ENCODE data around the gene ZYG11B.
A peak's percentile ranks its signal among the peaks of the same experiment; 100 is the strongest.
"Not testable (repeated sequence)": the region's sequence is repeated elsewhere in the genome, so short reads cannot be mapped to it uniquely, and the experiment has no call there.

The ZYG11B gene

DNA sequence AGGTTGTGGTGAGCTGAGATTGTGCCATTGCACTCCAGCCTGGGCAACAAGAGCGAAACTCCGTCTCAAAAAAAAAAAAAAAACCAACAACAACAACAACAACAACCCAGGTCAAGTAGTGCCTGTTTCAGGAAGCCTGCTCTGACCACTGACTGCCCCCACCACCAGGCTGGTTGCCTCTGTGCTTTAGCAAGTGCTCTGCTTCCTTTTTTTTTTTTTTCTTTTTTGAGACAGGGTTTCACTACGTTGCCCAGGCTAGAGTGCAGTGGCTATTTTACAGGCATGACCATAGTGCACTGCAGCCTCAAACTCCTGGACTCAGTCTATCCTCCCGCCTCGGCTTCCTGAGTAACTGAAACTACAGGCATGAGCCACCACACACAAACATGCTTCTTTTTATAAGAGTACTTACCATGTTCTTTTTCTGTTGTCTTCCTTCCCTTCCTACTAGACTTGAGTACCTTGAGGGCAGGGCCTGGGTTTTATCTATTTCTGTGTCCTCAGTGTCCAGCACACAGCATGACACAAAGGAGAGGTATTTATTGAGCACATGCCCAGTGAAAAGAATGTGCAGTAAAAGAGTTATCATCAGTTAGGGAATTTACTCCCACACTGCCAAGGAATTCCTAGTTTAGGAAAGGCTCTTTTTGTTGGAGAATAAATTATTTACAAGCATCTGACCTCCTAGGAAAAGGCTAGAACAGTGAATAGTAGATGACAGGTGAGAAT, 18.2 kb upstream of the ZYG11B start:
- no peak for DNase-seq

DNA sequence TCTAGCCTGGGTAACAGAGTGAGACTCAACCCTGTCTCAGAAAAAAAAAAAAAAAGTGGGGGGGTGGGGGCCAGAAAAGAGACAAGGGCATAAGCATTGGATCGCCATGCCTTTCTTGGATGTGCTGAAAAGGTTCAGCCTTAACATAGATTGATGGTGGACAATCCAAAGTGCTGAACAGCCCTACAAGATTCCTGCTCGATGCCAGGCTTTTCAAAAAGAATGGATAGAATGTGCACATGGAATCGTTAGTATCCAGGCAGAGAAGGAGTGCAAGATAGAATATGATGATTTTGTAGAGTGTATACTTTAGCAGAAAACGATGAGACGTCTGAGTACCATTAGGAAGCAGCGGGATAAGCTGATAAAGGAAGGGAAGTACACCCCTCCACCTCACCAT, 17.2 kb upstream of the ZYG11B start:
- no peak for DNase-seq

DNA sequence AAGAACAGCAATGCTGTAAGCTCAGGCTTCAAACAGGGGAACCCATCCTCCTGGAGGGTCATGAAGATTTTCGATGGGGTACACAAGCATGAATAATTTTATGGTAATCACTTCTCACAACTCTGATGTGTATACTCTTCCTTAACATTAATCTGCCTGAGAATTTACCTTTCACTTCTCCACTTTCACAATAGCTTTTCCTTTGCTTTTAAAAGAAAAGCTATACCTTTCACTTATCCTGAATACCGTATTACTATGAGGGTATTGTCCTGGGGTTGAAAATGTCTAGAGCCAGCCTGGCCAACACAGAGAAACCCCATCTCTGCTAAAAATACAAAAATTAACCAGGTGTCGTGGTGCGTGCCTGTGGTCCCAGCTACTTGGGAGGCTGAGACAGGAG, 12.7 kb upstream of the ZYG11B start:
- DNase-seq, result no peak

DNA sequence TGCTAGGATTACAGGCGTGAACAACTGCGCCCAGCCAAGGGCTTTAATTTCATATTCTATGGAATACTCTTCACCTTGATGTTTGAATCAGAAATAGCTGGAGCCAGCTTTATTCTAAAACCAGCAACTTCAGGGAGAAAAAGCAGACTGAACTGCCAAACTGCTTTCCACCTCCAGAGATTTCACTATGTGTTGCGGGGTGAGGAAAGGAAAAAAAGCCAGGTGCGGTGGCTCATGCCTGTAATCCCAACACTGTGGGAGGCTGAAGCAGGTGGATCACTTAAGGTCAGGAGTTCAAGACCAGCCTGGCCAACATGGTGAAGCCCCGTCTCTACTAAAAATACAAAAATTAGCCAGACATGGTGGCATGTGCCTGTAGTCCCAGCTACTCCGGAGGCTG, 11.0 kb upstream of the ZYG11B start:
- not testable (repeated sequence) for DNase-seq

DNA sequence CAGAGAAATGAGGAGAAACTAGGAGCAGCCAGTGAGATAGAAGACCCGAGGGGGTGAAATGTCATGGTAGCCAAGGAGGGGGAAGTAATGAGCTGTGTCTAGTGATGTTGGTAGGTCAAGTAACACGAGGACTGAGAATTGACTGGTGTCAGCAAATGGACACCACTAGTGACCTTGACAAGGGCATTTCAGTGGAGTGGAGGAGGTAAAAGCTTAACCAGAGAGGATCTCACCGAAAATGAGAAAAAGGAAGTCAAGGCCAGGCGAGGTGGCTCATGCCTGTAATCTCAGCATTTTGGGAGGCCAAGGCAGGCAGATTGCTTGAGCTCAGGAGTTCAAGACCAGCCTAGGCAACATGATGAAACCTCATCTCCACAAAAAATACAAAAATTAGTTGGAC, 3.0 kb upstream of the ZYG11B start:
- no peak for DNase-seq

DNA sequence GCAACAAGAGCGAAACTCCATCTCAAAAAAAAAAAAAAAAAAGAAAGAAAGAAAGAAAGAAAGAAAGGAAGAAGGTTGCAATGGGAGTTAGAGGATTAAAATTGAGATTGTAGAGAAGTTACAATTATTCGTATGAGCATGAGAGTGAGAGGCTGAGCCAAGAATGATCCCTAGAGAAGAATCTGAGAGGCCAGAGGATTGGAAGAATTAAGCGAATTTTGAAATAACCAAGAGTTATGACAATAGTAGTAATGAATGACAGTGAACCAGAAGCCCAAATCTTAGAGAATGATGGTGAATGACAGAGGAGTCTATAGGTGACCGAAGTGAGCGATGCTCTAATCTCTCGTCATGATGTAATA, 369 bp upstream of the ZYG11B start:
- DNase-seq, result no peak

DNA sequence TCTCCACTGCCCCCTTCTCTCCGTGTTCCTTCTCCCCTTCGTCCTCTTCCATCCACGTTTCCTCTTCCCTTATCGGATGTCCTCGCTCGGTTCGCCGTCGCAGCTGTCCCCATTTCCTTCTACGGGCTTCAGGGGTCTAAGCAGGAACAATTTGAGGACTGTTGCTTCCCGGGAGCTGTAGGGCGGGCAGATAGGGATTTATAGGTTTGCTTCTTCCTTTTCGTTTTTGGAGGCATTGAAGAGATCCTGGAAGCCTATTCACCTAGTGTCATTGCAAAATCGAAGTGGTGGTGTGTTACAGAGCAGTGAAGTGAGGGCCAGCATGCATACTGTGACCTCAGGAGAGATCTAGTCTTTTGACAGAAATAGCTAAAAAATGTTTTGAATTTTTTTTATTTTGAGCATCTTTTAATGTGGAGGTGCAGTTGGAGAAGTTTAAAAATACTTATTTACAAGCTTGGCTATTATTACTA, 897 bp downstream of the ZYG11B start:
- peak; percentile 22 for DNase-seq

DNA sequence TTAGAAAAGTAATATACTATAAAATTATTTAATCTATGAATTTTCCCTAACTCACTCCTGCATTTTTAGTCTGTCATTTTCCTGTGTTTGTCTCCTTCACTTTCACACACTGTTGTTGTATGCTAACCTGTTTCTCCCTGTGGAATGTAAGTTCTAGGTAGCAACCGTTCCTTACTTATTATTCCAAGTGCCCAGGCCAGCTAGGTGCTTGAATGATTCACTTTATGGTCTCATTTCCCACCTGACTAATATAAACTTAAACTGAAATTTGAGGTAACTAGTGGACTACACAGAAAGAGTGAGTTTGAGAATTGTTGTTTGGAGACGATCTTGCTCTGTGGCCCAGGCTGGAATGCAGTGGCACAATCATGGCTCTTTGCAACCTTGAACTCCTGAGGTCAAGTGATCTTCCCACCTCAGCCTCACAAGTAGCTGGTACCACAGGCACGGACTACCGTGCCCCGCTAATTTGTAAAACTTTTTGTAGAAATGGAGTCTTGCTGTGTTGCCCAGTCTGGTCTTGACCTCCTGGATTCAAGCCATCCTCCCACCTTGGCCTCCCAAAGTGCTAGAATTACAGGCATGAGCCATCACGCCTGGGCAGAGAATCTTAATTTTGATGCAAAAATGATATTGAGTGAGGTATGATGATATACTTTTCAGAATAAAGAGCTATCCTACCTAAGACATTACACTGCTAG, 1.9 kb downstream of the ZYG11B start:
- no peak for DNase-seq

DNA sequence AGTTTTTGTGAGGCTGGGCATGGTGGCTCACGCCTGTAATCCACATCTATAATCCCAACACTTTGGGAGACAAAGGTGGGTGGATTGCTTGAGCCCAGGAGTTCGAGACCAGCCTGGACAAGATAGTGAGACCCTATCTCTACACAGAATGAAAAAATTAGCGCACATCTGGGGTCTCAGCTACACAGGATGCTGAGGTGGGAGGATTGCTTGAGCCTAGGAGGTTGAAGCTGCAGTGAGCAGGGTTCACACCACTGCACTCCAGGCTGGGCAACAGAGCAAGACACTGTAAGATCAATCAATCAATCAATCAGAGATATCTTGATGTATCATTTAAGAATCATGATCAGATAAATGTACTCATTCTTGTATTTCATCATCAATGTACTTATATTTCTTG, 7.1 kb downstream of the ZYG11B start:
- DNase-seq, result no peak

DNA sequence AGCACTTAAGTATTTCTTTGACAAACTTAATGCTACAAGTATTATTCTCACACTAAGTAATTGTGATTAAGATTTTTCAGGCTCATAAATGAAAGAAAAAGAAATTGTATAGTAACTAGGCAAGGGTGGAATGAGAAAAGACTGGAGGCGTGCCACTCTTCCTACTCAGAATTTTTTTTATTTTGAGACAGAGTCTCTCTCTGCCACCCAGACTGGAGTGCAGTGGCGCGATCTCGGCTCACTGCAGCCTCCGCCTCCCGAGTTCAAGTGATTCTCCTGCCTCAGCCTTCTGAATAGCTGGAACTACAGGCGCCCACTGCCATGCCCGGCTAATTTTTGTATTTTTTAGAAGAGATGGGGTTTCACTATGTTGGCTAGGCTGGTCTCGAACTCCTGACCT, 9.1 kb downstream of the ZYG11B start:
- not testable (repeated sequence) for DNase-seq

DNA sequence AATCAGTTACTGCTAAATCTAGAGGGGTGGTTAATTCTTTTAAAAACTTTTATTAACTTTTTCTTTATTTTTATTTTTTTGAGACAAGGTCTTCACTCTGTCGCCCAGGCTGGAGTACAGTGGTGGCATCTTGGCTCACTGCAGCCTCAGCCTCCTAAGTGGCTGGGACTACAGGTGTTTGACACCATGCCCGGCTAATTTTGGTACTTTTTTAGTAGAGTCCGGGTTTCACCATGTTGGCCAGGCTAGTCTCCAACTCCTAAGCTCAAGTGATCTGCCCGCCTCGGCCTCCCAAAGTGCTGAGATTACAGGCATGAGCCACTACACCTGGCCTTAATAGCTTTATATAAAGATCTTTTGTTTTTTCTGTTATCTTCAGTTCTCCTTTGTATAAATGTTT, 11.9 kb downstream of the ZYG11B start:
- no peak for DNase-seq

DNA sequence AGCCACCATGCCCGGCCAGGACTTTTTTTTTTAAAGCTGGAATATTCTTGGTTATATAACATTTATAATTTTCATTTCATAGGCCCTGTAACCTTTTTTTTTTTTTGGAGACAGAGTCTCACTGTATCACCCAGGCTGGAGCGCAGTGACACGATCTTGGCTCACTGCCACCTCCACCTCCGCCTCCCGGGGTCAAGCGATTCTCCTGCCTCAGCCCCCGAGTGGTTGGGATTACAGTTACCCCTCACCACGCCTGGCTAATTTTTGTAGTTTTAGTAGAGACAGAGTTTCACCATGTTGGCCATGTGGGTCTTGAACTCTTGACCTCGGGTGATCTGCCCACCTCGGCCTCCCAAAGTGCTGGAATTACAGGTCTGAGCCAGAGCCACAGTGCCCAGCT, 12.6 kb downstream of the ZYG11B start:
- DNase-seq, result no peak

DNA sequence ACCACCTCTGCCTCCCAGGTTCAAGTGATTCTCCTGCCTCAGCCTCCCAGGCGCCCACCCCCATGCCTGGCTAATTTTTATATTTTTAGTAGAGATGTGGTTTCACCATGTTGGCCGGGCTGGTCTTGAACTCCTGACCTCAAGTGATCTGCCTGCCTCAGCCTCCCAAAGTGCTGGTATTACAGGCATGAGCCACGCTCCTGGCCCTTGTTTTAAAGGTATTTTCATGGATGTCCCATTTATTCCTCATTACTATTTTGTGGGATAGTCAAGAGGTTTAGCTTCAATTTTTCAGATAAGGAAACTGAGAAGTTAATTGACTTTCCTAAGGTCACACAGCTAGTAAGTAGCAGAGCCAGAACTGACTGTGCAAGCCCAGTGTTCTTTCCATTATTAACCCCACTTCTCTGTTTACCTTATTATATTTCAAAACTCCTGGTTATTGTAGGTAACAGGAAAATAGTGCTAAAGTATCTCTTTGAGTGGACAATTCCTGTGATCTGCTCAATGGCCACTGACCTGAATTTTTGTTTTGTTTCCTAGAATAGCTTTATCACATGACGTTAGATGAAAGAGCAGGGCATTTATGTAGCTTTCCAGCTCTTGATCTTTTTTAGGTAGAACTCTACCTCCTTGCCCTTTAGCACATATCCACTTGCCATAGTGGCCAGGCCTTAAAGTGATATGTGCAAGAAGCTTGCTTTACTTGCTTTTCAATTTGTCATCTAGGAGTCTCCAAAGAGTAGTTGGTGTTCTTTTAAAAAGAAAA, 13.6 kb downstream of the ZYG11B start:
- no peak for DNase-seq

DNA sequence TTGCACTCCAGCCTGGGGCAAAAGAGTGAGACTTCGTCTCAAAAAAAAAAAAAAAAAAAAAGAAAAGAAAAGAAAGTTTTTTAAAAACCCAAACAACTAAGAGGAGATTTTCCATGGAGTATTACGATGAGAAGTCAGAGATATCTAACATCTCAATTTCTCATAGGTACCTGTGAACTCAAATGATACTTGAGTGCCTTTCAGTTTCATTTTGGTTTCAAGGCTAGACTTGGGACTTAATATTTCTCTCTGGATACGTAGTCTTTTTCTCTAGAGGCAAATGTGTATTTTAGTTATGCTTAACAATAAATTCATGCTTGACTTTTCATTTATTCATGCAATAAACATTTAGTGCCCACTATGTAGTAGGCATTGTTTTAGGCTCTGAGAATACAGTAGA, 15.0 kb downstream of the ZYG11B start:
- no peak for DNase-seq

DNA sequence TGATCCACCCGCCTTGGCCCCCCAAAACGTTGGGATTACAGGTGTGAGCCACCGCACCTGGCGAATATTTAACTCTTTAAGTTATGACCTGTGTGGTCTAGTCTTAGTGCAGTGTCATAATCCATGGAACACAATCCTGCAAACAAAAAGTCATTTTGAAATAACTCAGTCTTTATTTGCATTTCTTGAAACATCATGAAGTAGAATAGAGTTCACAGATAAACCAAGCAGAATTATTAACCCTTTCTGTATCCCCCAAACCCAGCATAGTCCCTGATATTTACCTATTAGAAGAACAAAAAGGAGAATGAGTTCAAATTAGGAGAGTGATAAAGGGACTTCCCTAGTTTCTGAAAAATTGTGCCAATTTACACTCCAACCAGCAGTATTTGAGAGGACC, 19.9 kb downstream of the ZYG11B start:
- no peak for DNase-seq

DNA sequence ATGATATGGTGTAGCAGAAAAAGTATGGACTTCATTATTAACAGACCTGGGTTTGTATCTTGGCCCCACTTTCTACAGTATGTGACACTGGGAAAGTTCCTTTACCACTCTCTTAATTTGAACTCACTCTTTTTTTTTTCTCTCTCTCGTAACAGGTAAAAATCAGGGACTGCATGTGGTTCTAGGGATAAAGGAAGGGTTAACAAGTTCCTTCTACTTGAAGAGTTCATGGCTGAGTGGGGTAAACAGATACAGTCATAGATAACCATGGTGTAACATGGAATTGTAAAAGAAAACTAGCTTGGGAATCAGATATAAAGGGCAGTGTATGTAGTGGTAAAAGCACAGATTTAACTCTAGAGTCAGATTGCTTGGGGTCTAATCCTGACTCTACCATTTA, 21.2 kb downstream of the ZYG11B start:
- no peak for DNase-seq

DNA sequence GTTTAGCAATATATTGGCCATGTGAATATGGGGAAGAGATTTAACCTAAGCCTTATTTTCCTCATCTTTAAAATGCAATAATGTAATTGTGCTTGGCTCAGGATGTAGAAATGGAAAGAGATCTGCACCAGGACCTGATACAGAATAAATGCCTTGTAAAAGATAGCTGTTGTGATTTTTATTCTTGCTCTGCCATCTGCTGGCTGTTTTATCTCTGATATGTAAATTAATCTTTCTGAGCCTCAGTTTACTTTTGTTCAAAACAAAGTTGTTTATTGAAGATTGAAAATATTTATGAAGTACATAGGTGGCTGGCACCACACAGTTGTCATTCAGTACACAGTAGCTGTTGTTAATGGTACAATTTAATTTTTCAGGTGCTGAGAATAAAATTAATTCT, 21.9 kb downstream of the ZYG11B start:
- no peak for DNase-seq

DNA sequence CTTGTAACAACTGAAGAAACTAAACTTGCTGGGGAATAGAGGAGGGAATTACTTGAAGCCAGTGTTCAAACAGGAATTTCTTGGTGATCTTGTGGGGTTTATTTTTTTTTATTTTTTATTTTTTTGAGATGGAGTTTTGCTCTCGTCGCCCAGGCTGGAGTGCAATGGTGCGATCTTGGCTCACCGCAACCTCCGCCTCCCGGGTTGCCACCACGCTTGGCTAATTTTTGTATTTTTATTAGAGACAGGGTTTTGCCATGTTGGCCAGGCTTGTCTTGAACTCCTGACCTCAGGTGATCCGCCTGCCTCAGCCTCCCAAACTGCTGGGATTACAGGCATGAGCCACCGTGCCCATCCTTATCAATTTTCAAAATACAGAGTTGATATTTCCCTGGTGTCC, 23.2 kb downstream of the ZYG11B start:
- not testable (repeated sequence) for DNase-seq

DNA sequence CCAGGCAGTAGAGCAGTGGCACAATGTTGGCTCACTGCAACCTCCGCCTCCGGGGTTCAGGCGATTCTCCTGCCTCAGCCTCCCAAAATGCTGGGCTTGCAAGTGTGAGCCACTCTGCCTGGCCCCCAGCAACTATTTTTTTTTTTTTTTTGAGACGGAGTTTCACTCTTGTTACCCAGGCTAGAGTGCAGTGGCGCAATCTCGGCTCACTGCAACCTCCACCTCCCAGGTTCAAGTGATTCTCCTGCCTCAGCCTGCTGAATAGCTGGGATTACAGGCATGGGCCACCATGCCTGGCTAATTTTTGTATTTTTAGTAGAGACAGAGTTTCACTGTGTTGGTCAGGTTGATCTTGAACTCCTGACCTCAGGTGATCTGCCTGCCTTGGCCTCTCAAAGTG, 23.9 kb downstream of the ZYG11B start:
- DNase-seq, result not testable (repeated sequence)

DNA sequence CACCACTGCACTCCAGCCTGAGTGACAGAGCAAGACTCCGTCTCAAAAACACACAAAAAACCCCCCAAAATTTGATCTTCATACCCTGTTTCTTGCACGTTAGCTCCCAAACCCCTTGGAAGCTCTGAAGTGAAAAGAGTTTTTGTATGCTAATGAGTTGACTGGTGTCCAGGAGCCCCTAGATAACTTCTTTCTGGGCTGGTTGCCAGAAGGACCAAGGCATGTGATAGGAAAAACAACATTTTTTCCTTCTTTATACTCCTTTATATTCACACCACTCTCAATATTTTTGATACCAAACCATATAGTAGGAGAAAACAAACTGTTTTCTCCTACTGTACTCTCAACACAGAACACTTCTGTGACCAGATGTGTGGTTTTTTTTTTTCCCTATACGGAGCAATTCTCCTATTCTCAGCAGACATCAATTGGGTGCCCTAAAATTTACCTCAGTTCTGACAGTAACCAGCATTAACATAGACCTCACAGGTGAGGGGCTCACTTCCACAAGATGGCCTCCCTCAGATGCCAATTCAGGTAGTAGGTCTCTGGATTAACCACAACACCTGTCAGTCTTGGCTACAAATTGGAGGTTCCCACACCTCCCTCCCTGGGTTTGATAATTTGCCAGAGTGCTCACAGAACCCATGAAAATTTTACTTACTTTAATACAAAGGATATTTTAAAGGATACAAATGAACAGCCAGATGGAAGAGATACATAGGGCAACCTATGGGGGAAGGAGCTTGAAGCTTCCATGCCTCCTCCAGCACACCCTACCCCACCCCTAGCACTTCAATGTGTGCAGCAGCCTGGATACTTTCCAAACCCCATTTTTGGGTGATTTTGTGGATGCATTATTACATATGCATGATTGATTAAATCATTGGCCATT, 25.6 kb downstream of the ZYG11B start:
- DNase-seq, result peak; percentile 51

DNA sequence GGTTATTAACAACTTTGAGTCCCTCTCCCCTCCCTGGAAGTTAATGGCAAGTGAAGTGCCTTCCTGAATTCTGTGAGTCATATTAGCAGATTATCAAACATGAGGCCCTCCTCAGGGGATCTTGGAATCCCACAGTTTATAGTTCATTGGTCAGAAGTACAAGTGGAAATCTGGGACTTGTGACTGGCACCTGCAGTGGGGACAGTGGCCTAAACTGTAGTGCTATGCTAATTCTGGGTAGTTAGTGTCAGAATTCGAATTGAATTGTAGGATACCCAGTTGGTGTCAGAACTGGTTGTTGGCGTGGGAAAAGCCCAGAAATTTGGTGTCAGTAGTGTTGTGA, 26.2 kb downstream of the ZYG11B start:
- DNase-seq, result no peak

DNA sequence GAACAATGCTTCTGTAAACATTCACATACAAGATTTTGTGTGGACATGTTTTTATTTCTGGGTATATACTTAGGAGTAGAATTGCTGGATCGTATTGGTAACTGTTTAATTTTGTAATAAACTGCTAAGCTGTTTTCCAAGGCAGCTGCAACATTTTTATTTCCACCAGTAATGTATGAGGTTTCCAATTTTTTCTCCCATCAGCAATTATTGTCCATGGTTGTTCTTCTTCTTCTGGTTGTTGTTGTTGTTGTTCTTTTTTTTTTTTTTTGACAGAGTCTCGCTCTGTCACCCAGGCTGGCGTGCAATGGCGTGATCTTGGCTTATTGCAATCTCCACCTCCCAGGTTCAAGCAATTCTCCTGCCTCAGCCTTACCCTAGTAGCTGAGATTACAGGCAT, 26.9 kb downstream of the ZYG11B start:
- no peak for DNase-seq

DNA sequence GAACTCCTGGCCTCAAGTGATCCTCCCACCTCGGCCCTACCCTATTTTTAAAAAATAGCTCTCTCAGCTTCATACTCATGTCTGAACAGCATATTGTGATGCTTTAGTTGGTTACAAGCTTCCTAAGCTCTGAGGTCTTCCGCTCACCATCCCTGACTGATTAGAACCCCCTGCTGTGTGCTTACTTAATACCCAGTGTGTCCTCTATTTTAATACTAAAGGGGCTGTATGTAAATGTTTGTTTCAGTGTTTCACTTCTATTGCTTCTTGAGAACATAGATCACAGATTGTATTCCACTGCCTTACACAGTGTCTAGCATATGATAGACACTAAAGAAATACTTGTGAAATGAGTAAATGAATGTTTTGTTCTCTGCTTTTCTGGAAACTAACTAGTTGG, 29.8 kb downstream of the ZYG11B start:
- no peak for DNase-seq

Measured in NCI-H1105 treated with DMSO at 0.1 percent for 48 hours (cell line).